ENCODE data around the gene GAREM1. TPM values are rescaled to one million over a fixed set of nuclear protein-coding genes. Genes with fewer than 3 reads are reported as not detected.
"Not testable (repeated sequence)": the region's sequence is repeated elsewhere in the genome, so short reads cannot be mapped to it uniquely, and the experiment has no call there.

Gene GAREM1
- polyA plus RNA-seq, 4 donors = 28.5 to 35.6 (median 31.7) TPM

DNA sequence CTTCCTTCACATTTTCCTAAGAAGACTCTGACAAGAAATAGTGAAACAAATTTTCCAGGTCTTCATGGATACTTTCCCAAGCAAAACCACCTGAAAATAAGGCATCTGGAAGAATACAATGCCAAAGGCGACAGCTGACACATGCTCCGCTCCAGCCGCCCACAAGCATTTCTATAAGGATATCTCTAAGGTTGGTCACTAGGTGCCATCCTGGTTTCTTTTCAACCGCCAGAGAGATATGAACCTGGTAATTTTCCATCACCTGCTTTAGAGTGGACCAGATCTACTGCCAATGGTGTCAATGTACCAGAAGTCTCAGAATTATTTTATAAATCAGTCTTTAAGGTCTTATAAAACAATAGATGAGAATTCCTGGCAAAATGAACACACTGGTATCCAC lies 97.2 kb downstream of the GAREM1 start:
- DNase-seq (ENCODE audit: low read depth in 4 of 4, low spot score in 3 of 4) = no peak

DNA sequence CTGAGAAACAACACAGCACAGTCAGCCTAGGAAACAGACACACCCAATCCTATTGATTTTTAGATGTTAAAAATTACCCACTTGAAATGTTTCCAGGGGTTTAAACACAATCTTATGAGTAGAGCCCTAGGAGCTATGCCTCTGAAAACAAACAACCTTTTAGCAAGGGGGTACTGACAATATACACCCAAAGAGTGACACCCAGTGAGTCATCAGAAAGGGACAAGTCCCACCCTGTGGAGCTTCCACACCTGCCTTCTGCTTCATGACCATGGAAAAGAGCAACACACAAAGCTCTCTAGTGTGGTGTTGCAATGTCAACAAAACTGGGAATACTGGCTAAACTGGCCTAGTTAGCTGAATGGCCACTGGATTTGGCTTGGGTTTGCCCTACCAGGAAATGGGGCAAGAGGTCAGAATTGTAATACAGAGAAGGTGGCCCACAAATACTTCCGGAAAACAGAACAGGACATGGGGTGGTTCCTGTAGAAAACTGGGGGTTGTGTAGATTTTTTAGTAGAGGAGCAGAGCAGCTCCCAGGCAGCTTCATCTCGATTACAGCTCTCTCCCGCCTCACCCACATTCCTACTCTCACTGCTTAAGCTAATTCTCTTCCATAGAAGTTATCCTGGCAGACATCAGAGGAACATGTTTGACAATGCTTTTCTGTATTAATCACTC lies 98.2 kb downstream of the GAREM1 start:
- DNase-seq (ENCODE audit: low read depth in 4 of 4, low spot score in 3 of 4) = no peak

DNA sequence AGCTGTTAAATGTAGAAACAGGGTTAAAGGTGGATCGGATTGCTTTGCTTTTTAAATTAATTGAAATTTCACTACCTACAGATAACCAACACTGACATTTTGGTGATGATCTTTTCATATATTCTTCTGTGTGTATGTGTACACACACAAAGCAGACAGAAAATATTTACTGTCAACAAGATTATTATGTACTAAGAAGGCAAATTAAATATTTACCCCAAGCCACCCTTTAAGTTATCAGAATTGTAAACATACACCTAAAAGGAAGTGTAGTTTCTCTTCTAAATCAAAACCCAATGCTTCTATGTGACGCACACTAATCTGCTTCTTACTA lies 98.7 kb downstream of the GAREM1 start:
- DNase-seq (ENCODE audit: low read depth in 4 of 4, low spot score in 3 of 4) = no peak

DNA sequence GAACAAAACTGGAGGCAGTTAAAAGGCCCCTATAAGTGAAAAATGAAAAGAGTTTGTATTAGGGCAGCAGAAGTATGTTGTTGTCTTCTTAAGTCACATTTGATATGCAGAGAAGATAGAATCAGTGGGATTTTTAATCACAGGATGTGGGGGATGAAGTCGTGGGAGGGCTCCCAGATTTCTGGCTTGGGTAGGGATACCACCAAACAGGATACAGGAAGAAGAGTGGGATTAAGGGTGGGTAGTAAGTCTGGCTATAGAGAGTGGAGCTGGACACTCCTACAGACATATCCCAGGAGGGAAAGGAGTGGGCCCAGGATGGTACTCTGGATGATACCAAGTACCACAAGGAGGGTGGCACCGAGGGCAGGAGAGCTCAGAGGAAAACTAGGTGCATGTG lies 99.3 kb downstream of the GAREM1 start:
- no peak for DNase-seq (ENCODE audit: low read depth in 4 of 4, low spot score in 3 of 4)

DNA sequence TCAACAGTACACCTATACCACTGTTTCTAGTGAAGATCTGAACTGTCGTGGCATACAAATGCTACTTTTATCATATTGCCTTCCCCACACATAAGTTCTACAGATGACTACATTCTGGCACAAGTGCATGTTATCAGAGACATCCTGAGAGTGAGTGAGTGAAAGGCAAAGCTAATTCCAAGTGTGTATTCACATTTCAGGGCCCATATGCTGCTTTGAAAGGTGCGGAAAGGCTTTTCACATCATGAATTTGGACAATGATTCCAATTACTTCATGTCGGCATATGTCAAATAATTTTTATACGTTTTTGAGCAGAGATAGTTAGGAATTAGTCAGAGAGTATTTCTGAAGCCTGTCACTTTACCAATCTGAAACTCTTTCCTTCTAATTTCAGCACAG lies 101.7 kb downstream of the GAREM1 start:
- DNase-seq (ENCODE audit: low read depth in 4 of 4, low spot score in 3 of 4) = no peak

DNA sequence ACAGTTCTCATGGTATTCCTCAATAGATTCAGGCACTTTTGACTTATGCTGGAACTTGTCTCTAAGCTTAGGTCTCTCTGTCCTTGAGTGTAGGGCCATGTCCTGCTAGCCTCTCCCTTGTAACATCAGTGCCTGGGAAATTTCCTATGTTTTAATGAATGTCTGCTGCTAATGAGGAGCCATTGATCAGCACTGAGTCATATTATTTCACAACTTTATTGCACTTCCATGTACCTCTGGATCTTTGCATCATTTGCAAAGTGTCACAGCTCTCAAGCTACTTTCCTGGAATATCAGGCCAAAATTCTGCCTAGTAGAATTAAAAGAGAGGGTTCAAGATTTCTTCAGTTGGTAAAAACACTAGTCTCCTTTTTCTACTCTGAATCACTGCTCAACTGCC lies 102.5 kb downstream of the GAREM1 start:
- no peak for DNase-seq (ENCODE audit: low read depth in 4 of 4, low spot score in 3 of 4)

DNA sequence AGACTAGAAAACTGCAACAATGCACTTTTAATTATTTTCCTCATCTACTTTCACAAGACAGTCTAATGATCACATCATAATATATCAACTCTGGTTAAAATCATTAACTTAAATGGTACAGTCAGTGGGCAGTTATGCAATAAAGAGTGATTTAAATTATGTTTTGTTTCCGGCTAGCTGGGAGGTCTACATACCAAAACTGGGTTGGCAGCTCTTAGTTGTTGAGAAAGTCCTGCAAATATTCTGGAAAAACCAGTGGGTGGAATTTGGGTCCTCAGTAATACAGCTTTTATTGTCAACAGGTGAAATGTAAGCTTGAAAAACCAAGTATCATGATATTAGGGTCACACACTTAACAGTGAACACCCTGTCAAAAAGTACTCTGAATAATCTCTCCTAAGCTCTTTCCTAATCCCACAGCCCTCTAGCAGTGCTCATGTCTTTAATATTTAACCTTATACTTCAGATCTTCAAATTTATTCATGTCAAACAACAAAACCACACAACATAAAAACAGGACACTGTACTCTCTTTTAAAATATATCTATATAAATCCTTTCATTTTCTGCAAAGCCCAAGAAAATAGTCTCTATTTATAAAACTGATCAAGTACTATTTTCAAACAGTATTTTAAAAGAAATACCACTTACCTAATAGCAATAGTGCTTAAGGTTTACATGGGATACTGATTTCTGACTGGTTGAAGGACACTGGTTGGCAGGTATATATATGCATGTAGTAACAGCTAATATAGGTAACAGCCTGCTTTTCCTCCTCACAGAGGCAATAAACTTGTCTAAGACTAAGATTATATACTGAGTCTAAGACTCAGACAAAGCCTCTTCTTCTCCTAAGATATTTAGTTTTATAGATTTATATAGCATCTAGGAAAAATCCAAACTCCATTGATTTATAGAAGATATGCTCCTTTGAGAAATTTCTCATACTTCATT lies 103.8 kb downstream of the GAREM1 start:
- no peak for DNase-seq (ENCODE audit: low read depth in 4 of 4, low spot score in 3 of 4)

DNA sequence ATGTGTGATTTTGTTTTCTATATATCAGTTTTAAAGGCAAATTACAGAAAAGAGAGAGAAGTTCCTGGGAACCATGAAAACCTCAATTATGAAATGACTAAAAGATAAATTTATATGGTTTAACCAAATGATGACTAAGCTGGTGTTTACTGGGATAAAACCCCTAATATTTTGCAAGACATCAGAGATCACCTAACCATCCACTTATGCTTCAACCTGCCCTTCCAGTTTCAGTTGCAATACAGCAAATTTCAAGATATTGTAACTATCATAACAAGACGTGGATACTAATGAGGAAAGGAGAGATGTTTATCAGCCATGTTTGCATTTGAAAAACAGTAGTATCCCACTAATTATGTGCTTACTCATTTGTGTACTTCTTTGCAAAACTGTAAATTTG lies 108.2 kb downstream of the GAREM1 start:
- no peak for DNase-seq (ENCODE audit: low read depth in 4 of 4, low spot score in 3 of 4)

DNA sequence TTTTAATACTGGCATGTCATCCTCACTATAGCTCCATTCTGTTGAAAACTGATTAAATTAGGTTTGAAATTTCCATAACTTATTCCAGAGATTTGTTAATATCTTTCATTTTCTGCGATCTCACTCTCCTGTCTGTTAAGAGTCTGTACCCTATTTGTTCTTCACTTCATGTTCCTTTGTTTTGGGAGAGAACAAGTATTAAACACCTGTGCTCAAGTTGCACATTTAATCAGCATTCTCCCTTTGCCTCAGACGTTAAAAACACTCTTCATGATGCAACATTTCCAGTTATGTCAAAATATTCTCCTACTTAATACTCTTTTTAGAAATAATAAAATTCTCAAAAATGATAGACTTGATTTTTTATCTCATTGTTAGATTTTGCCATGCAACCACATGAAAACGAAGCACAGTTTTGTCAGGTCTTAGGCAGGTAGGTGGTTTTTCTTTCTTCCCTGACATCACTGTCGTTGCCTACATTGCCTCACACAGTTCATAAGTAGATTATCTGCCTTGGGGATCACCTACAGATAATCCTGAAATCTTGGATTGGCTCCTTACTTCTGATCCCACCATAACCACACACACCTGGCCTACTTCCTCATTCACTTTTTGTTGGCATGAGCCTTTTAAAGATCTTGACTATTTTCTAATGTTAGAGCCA lies 109.9 kb downstream of the GAREM1 start:
- no peak for DNase-seq (ENCODE audit: low read depth in 4 of 4, low spot score in 3 of 4)

DNA sequence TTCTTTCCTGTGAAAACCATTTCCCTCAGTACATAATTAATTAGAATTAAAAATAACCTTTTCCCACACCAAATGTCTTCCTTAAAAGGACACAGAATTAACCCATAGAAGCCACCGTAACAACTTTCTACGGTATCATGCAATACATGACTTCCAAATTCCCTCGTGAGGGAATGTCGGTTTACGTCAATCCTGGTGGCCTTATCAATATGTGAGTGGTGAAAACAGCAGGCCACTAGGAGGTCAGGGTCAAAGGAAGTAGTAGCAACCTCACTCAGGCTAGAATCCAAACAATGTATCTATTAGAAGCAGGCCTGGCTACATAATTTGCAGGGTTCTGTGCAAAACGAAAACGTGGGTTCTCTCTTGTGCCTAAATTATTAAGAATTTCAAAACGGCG lies 112.2 kb downstream of the GAREM1 start:
- no peak for DNase-seq (ENCODE audit: low read depth in 4 of 4, low spot score in 3 of 4)

DNA sequence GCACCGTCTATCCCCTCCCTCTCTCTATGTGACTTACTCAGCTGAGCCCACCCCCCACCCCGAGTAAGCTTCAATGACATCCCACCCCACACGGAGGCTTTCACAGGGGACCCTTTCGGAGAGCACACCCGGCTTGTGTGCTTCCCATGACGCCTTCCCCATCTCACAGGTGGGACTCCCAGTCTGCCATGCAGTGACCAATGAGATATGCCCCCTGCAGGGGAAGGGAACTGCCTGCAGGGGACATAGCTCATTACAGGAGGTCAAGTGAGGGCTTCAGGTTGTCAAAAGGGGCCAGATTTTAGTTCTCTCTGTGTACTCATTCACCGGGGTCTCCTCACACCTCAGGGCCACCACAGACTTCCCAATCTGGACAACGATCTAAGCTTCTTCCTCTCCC lies 112.6 kb downstream of the GAREM1 start:
- no peak for DNase-seq (ENCODE audit: low read depth in 4 of 4, low spot score in 3 of 4)

DNA sequence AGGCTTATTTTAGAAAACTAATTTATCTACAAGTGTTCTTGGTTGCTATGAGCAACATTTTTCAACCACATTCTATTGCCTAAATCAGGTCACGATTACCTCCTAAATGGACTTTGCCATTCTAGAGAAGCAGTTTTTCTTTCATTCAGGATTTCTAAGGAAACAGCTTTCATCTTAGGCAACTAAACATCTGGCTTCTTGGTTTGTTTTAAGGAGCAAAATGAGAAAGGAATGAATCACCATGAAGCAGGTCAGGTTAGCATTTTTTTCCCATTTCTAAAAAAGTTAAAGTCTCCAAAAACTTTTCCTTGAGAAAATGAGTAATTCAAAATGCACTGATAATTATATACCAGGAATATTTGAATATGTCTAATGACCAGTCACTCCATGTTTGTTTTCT lies 114.8 kb downstream of the GAREM1 start:
- DNase-seq (ENCODE audit: low read depth in 4 of 4, low spot score in 3 of 4) = no peak

DNA sequence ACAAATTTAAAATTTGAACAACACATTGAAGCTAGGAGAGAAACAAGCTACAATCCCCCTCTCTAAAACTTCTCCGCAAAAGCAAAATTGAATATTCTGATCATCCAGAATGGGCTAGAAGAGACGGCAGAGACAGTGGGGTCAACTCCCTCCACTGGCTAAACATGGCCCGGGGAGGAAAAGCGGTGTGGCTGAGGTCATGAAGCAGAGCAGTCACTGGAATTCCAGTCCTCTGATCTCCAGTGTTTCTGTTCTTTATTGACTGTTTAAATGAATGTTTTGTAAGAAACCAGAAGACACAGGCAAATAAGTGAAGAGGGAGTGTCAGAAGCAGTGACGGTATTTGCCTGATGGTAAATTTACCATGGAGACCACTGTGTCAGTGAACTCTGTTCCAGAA lies 116.2 kb downstream of the GAREM1 start:
- no peak for DNase-seq (ENCODE audit: low read depth in 4 of 4, low spot score in 3 of 4)

DNA sequence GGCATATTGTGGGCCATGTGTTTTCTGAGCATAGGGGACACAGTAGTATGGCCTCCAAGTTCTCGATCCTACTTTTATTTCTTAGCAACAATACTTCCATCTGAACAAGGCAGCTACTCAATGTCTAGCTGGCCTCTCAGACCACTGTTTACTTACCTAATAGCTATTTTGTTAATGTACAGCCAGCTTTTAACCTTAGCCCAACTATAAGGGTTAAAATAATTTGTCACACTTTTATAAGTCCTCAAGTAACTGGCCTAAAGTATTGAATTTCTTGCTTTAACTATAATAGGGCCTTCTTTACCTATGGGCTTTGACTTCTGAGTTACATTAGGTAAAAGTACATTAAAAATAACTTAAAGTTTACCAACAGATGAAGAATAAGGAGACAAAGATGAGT lies 117.4 kb downstream of the GAREM1 start:
- DNase-seq (ENCODE audit: low read depth in 4 of 4, low spot score in 3 of 4) = no peak

DNA sequence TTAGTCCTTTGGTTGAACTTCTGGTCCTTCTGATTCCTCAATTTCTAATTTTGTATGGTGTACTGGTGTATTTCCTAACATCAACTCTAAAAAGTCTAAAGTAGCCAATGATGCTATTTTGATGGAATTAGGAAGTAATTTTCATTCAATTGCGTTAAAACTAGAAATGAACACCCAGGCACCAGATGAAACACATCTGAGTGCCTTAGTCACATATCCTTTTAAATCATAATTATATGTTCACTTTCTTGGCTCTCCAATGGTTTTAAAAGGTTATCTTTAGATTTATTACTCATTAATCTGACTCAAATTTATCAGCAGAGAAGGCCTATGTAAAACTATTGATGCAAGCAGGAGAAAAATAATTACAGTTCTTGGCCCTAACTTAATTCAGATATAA lies 119.7 kb downstream of the GAREM1 start:
- peak in 2 of 4 donors; percentile 28 to 34 for DNase-seq (ENCODE audit: low read depth in 4 of 4, low spot score in 3 of 4)

DNA sequence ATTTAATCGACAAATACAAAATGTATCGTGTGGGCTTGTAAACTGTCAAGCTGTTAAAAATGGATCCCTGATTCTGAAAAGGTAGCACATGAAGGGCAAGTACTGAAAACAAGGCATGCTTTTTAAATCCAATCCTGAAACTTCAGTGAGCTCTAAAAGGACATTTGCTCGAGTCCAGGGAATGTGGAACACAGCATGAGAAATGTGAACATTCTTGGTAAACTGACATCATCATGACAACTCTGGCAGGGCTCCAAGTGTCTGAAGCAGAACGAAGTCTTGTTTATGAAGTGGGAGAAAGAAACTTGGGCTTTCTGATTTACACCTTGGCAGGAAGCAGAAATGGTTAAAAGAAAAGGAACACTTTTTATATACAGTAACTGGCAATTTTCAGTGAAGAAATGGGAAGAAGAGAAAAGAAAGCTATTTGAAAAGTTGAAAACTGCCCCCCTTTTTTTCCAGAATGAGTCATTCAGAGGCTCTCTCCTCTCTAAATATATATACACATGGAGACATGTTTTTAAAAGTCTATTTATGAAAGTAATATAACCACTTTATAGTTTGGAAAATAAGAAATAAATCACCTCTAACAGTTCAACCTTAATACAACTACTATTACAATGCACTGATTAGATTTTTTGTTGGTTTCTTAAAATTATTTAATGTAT lies 120.8 kb downstream of the GAREM1 start:
- DNase-seq (ENCODE audit: low read depth in 4 of 4, low spot score in 3 of 4) = peak; percentile 79 to 94 (median 88)

DNA sequence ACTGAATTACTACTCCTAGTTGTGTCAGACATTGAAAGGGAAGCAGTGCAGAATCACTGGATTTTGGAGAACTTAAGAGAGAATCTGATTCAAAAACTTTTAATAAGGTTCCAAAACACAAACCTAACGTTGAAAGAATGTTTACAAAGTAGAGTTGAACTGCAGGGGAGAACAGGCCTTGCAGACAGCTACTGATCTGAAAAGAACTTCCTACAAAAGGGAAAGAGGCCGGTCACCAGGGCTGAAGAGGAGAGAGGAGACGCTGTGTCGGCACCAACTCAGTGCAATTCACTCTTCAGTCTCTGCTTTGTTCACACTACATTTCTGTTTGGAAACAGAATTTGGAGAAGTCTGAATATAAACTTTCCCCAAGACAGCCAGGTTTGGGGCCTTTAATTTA lies 124.0 kb downstream of the GAREM1 start:
- no peak for DNase-seq (ENCODE audit: low read depth in 4 of 4, low spot score in 3 of 4)

DNA sequence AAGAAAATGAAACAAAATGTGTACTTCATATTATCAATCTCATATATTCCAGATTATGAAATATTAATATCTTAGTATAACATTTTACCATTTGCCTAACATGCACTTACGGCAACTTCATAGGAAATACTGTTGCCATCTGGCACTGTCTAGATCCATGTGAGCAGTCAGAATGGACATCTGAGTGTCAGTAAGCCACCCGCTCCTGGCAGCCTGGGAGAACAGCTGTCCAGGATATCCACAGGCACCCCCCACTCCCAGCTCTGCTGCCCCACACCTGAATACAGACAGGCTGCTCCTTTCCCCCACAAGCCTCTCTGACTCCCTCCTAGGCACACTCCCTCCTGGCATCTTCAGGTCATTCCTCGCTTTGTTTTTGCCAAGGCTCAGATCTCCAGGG lies 127.0 kb downstream of the GAREM1 start:
- DNase-seq (ENCODE audit: low read depth in 4 of 4, low spot score in 3 of 4) = no peak

DNA sequence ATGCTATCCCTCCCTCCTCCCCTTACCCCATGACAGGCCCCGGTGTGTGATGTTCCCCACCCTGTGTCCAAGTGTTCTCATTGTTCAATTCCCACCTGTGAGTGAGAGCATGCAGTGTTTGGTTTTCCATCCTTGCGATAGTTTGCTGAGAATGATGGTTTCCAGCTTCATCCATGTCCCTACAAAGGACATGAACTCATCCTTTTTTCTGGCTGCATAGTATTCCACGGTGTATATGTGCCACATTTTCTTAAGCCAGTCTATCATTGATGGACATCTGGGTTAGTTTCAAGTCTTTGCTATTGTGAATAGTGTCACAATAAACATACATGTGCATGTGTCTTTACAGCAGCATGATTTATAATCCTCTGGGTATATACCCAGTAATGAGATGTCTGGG lies 129.6 kb downstream of the GAREM1 start:
- not testable (repeated sequence) for DNase-seq (ENCODE audit: low read depth in 4 of 4, low spot score in 3 of 4)

DNA sequence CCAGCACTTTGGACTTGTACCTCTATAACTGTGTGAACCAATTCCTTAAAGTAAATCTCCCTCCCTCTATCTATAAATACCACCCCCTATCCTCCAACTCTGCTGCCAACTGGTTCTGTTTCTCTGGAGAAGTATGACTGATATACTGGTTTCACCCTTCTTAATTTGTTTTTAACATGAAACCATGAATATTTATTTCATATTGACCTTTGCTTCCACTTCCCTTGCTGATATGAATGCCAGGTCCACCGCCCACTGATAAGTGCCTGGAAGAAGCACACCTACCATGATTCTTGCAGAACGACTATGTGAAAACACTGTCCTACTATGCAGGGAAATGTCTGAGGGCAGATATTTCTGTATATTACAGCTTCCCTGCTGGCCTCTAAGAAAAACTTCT lies 131.6 kb downstream of the GAREM1 start:
- no peak for DNase-seq (ENCODE audit: low read depth in 4 of 4, low spot score in 3 of 4)

DNA sequence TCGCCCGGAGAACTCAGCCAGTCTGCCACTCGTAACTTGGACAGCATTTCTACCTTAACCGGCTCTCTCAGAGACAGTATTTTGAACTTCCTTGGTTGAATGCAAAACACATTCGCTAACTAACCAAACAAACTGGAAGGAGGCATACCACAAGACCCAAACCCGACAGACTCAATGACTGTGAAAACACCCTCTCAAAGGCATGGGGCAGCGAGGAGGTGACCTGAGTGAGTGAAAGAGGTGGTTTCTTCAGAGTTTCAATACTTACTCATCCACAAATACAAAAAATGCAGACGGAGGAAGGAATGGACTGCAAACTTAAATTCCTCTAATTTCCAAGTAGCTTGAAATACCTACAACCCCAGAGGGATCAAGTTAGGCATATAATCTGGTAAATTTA lies 132.9 kb downstream of the GAREM1 start:
- no peak for DNase-seq (ENCODE audit: low read depth in 4 of 4, low spot score in 3 of 4)

All from right renal pelvis (tissue), 4 donors.